Kidney (tissue), 14 donors: ENCODE results near the gene CARD10. TPM values are rescaled to one million over a fixed set of nuclear protein-coding genes. Genes with fewer than 3 reads are reported as not detected.

Experiments
- DNase-seq, 5 donors: peaks; one replicate each; pipeline ENCODE4 v3.0.0-alpha.2; 2013 to 2020
- FAIRE-seq: peaks from 2 replicates; lab custom pipeline; 2012; peaks lifted over from hg19 to GRCh38; lab: Jason Lieb, UNC
- H3K27ac ChIP-seq, 2 donors: one replicate each; pipeline ENCODE4 v1.7.0; 2013; ENCODE audit warnings: low read depth in 2 of 2, low read length in 2 of 2, inconsistent platforms in 1 of 2
- H3K27me3 ChIP-seq: one replicate; pipeline ENCODE4 v1.7.1; 2013; ENCODE audit warnings: low read length, inconsistent platforms; ENCODE audit not compliant: control insufficient read depth, insufficient read depth
- H3K36me3 ChIP-seq, 3 donors: one replicate each; pipeline versions ENCODE4 v1.7.0 to v1.7.1; 2013; ENCODE audit warnings: low read length in 3 of 3, control low read depth in 1 of 3, inconsistent platforms in 1 of 3; ENCODE audit not compliant: insufficient read depth in 3 of 3, control insufficient read depth in 2 of 3
- H3K4me1 ChIP-seq, 3 donors: one replicate each; pipeline versions ENCODE4 v1.7.0 to v1.7.1; 2013; ENCODE audit warnings: low read length in 3 of 3, inconsistent platforms in 1 of 3, low read depth in 1 of 3; ENCODE audit not compliant: control insufficient read depth in 2 of 3, insufficient read depth in 2 of 3
- H3K4me3 ChIP-seq, 3 donors: one replicate each; pipeline versions ENCODE4 v1.7.0 to v1.8.1; 2013; ENCODE audit warnings: low read length in 3 of 3, control low read depth in 1 of 3, inconsistent platforms in 1 of 3
- H3K9ac ChIP-seq, 3 donors: one replicate each; pipeline versions ENCODE4 v1.7.0 to v1.7.1; 2013; ENCODE audit warnings: low read length in 3 of 3, control low read depth in 1 of 3, inconsistent platforms in 1 of 3
- H3K9me3 ChIP-seq, 3 donors: one replicate each; pipeline versions ENCODE4 v1.7.0 to v1.7.1; 2013; ENCODE audit warnings: low read length in 3 of 3, control low read depth in 1 of 3, inconsistent platforms in 1 of 3; ENCODE audit not compliant: control insufficient read depth in 2 of 3, insufficient read depth in 1 of 3
- CTCF ChIP-seq: IDR thresholded peaks from 3 replicates; pipeline ENCODE4 v1.5.1; 2012; ENCODE audit warnings: mild to moderate bottlenecking, moderate library complexity, borderline replicate concordance; ENCODE audit not compliant: insufficient read depth; ENCODE audit errors: extremely low read depth
- intact Hi-C: fragments of 100-400 bp; cut with DNase I; formaldehyde crosslinking; loops from one replicate; pipeline ENCODE4 v1.11.1; 2022
- polyA plus RNA-seq: library from polyadenylated mRNA; stranded (reverse); fragments of 350-450 nt; fragmentation: Illumina TruSeq; extraction: RNeasy Lipid Tissue Mini Kit (QIAGEN cat#74804); gene quantifications from one replicate; pipeline ENCODE4 v1.2.3, GENCODE V29; 2014; ENCODE audit warnings: low read depth, low replicate concordance; ENCODE audit not compliant: insufficient read depth
- total RNA-seq: library from RNA; stranded (reverse); fragmentation: NEBNext Ultra II Directional; extraction: Animal tissue kit (Norgen Biotek cat#: 25700); gene quantifications from one replicate; pipeline ENCODE4 v1.2.1, GENCODE V29; 2021
- donor health status: control.
- donor health status: control.
- donor health status: control.
- donor health status: control.
- donor health status: control.
- donor health status: DM: yes; HTN: yes; CAD: no.
- donor health status: Normal renal cell carcinoma (clear cell type).

Gene CARD10
- total and polyA plus RNA-seq, 2 donors from 2014 or later: 32.4 to 42.3 TPM

DNA sequence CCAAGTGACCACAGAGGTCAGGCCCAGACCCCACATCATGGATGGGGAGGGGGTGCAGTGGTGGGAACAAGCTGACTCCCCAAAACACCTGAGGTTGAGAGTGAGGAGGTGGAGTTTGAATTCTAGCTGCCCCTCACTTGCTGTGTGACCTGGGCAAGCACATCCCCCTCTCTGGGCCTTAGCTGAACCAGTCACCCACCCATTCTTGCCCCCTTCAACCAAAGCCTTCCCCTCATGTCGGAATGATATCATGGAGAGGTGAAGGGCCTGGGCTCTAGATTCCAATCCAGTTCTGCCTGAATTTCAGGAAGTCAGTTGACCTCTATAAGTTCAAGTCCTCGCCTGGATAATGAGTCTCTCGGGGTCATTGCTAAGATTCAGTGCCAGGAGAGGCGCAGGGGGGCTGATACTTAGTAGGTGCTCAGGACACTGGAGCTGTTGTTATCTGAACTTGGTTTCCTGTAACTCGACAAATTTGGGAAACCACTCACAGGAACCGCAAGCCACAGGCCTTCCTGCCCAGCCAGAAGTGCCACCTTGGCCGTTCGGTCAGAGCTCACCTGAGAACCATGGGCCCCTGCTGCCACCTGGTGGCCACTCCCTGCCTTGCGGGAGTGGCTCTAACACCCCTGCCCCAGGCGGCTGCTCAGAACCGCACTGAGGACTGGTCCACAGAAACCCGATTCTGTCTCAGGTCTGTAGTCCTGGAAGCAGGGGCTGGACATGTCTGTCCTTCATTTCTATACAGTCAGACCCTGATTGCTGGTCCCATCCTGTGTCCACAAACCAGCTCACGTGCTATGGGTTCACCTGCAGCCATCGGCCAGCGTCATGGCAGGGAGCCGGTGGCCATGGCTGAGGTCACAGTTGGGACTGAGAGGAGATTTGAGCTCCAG, 47.9 kb upstream of the CARD10 start:
- FAIRE-seq (no peak), DNase-seq (peak; percentile 83 to 94 (median 87))
- H3K36me3 ChIP-seq: peaks cover 0 to 25% (median 2%) of the 10 kb centered on the region in 3 donors
- no peaks in the 10 kb centered on the region for H3K9me3 ChIP-seq
- no peak overlapping the region for H3K4me3 ChIP-seq
- H3K27me3 ChIP-seq: no peaks in the 10 kb centered on the region
- peak; percentile 97 for TF ChIP-seq CTCF
- peaks cover 9 to 69% (median 32%) of the 10 kb centered on the region in 3 donors for H3K4me1 ChIP-seq
- intact Hi-C loops: no loop called here
- H3K27ac ChIP-seq: peak overlapping the region; percentile 11 to 74
- H3K9ac ChIP-seq: peak overlapping the region in 2 of 3 donors; percentile 39 to 53

- H3K9ac ChIP-seq: peak overlapping the region in 1 of 3 donors; percentile 53
Observed at GRCh38 chr22:37566329-37566837, 47.2 kb upstream of the CARD10 start.

GRCh38 chr22:37565830-37566229, 46.6 kb upstream of the CARD10 start:
- intact Hi-C loops: no loop called here
- Histone ChIP-seq H3K9ac (no peak overlapping the region), H3K9me3 (no peaks in the 10 kb centered on the region), H3K27me3 (no peaks in the 10 kb centered on the region), H3K27ac (peak overlapping the region in 1 of 2 donors; percentile 53), H3K36me3 (peaks cover 0 to 25% (median 2%) of the 10 kb centered on the region in 3 donors), H3K4me1 (peaks cover 9 to 72% (median 37%) of the 10 kb centered on the region in 3 donors), H3K4me3 (no peak overlapping the region)
- no peak for TF ChIP-seq CTCF
- DNase-seq: no peak
- no peak for FAIRE-seq

More at GRCh38 chr22:37566329-37566837, 47.2 kb upstream of the CARD10 start:
- Histone ChIP-seq H3K27ac (peak overlapping the region; percentile 53 to 74), H3K36me3 (peaks cover 0 to 25% (median 2%) of the 10 kb centered on the region in 3 donors), H3K4me1 (peaks cover 9 to 72% (median 37%) of the 10 kb centered on the region in 3 donors), H3K9me3 (no peaks in the 10 kb centered on the region), H3K27me3 (no peaks in the 10 kb centered on the region), H3K4me3 (no peak overlapping the region)
- FAIRE-seq (no peak), DNase-seq (peak in 1 of 5 donors; percentile 79)
- TF ChIP-seq CTCF: no peak
- intact Hi-C loops: no loop called here
